SK-N-SH (cell line): ENCODE measurements around the gene COL25A1.

Source experiments
- GABPA ChIP-seq: IDR thresholded peaks from 2 replicates; pipeline ENCODE4 v1.4.0; 2012; ENCODE audit warnings: low read depth, mild to moderate bottlenecking
- POLR2AphosphoS5 ChIP-seq: IDR thresholded peaks from 2 replicates; pipeline ENCODE4 v1.6.1; 2012; ENCODE audit warnings: low read depth, low read length
- RAD21 ChIP-seq: IDR thresholded peaks from 2 replicates; pipeline ENCODE4 v1.6.1; 2012; ENCODE audit warnings: mild to moderate bottlenecking, low read length
- USF1 ChIP-seq: IDR thresholded peaks from 2 replicates; pipeline ENCODE4 v1.4.0; 2012; ENCODE audit warnings: low read depth, borderline replicate concordance
- YY1 ChIP-seq: IDR thresholded peaks from 2 replicates; pipeline ENCODE4 v1.4.0; 2012; ENCODE audit warnings: low read depth, mild to moderate bottlenecking
- ZBTB33 ChIP-seq: IDR thresholded peaks from 2 replicates; pipeline ENCODE4 v1.4.0; 2012; ENCODE audit warnings: low read depth, borderline replicate concordance
- TF ChIP-seq, protein P1 (sequence below): fragments of 200-600 bp; sonication (generic); IDR thresholded peaks from 2 replicates; pipeline ENCODE4 v1.6.1; 2017; ENCODE audit warnings: antibody characterized with exemption, mild to moderate bottlenecking, moderate library complexity
- TF ChIP-seq, protein P2 (sequence below): fragments of 150-350 bp; IDR thresholded peaks from 2 replicates; pipeline ENCODE4 v1.6.1; 2017; ENCODE audit warnings: antibody characterized with exemption, low read length, low read depth, borderline replicate concordance
- TF ChIP-seq, protein P3 (sequence below): IDR thresholded peaks from 2 replicates; pipeline ENCODE4 v1.4.0; 2012; ENCODE audit warnings: low read depth

GRCh38 chr4:108762559-108763225 lies 539.8 kb downstream of the COL25A1 start, which contains the start of gene ETNPPL:
- no peak for TF ChIP-seq GABPA
- TF ChIP-seq POLR2AphosphoS5: no peak
- TF ChIP-seq YY1: no peak
- TF ChIP-seq, protein P1, sequence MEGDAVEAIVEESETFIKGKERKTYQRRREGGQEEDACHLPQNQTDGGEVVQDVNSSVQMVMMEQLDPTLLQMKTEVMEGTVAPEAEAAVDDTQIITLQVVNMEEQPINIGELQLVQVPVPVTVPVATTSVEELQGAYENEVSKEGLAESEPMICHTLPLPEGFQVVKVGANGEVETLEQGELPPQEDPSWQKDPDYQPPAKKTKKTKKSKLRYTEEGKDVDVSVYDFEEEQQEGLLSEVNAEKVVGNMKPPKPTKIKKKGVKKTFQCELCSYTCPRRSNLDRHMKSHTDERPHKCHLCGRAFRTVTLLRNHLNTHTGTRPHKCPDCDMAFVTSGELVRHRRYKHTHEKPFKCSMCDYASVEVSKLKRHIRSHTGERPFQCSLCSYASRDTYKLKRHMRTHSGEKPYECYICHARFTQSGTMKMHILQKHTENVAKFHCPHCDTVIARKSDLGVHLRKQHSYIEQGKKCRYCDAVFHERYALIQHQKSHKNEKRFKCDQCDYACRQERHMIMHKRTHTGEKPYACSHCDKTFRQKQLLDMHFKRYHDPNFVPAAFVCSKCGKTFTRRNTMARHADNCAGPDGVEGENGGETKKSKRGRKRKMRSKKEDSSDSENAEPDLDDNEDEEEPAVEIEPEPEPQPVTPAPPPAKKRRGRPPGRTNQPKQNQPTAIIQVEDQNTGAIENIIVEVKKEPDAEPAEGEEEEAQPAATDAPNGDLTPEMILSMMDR: no peak
- TF ChIP-seq ZBTB33: no peak
- no peak for TF ChIP-seq USF1
- TF ChIP-seq, protein P2, sequence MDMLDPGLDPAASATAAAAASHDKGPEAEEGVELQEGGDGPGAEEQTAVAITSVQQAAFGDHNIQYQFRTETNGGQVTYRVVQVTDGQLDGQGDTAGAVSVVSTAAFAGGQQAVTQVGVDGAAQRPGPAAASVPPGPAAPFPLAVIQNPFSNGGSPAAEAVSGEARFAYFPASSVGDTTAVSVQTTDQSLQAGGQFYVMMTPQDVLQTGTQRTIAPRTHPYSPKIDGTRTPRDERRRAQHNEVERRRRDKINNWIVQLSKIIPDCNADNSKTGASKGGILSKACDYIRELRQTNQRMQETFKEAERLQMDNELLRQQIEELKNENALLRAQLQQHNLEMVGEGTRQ: no peak
- TF ChIP-seq RAD21: no peak
- TF ChIP-seq, protein P3, sequence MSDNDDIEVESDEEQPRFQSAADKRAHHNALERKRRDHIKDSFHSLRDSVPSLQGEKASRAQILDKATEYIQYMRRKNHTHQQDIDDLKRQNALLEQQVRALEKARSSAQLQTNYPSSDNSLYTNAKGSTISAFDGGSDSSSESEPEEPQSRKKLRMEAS: no peak
